Measurements from ENCODE around the gene TRIM14.

Gene TRIM14

DNA sequence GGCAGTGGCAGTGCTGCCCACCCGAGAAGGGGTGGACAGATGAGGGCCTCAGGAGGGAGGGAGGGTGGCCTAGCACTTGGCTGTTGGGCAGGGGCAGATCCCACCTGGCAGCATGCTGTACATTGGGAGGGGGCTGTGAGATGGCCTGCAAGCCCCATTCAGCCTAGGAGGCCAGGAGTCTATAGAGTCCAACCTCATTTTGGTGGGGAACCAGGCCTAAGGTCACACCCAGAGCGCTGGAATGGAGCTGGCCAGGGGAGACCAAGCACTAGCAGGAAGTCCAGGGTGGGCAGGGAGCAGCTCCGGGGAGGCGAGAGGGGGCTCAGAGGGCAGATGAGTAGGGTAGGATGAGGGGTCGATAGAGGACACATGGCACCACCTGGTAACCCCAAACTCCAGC is 22.9 kb downstream of the TRIM14 start:
- H4K20me1 ChIP-seq (ENCODE audit: insufficient read depth), result no peaks in the 10 kb centered on the region
- no peaks in the 10 kb centered on the region for H3K36me3 ChIP-seq (ENCODE audit: insufficient read depth)
- TF ChIP-seq, protein P1, sequence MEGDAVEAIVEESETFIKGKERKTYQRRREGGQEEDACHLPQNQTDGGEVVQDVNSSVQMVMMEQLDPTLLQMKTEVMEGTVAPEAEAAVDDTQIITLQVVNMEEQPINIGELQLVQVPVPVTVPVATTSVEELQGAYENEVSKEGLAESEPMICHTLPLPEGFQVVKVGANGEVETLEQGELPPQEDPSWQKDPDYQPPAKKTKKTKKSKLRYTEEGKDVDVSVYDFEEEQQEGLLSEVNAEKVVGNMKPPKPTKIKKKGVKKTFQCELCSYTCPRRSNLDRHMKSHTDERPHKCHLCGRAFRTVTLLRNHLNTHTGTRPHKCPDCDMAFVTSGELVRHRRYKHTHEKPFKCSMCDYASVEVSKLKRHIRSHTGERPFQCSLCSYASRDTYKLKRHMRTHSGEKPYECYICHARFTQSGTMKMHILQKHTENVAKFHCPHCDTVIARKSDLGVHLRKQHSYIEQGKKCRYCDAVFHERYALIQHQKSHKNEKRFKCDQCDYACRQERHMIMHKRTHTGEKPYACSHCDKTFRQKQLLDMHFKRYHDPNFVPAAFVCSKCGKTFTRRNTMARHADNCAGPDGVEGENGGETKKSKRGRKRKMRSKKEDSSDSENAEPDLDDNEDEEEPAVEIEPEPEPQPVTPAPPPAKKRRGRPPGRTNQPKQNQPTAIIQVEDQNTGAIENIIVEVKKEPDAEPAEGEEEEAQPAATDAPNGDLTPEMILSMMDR (conservative IDR thresholded peaks at IDR 0.05; ENCODE audit: low read depth, low read length), result no peak
- H3K4me3 ChIP-seq (IDR thresholded peaks at IDR 0.05; ENCODE audit: insufficient read depth, low read depth, low read length), result no peak overlapping the region
- no peaks in the 10 kb centered on the region for H3K27me3 ChIP-seq (ENCODE audit: insufficient read depth, low read depth)
- no peak overlapping the region for H3K9ac ChIP-seq
- H2AFZ ChIP-seq (ENCODE audit: low read depth), result no peak overlapping the region
- H3K27ac ChIP-seq, result peak overlapping the region; percentile 81; the same call in 1 of the 2 replicates
- H3K4me2 ChIP-seq, result no peak overlapping the region
- H3K79me2 ChIP-seq (ENCODE audit: insufficient read depth, low read depth), result peaks cover 10% of the 10 kb centered on the region; the same call in 1 of the 2 replicates
- H3K4me1 ChIP-seq (ENCODE audit: low read depth, poor library complexity, severe bottlenecking), result peaks cover 61% of the 10 kb centered on the region

DNA sequence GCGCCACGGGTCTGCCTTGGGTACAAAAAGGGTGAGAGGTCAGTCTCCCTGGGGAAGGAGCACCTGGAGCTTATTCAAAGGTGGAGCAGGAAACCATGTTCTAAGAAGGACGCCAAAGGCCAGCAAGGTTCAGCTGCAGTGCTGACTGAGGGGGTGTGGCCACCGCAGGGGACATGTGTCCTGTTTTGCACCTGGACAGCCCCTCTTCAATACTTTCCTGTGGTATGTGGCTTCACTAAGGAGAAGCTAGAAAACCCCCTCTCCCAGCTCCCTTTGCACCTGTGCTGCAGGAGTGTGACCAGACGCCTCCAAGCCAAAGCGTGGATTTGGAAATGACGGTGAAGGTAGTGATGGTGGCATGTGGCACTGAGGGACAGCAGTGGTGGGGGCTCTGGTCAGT is 23.6 kb downstream of the TRIM14 start:
- peaks cover 55% of the 10 kb centered on the region for H3K4me1 ChIP-seq (ENCODE audit: low read depth, poor library complexity, severe bottlenecking)
- H3K27ac ChIP-seq, result no peak overlapping the region
- TF ChIP-seq, protein P1 (conservative IDR thresholded peaks at IDR 0.05; ENCODE audit: low read depth, low read length), result no peak
- no peaks in the 10 kb centered on the region for H3K36me3 ChIP-seq (ENCODE audit: insufficient read depth)
- no peak overlapping the region for H3K4me2 ChIP-seq
- H3K27me3 ChIP-seq (ENCODE audit: insufficient read depth, low read depth), result no peaks in the 10 kb centered on the region
- H4K20me1 ChIP-seq (ENCODE audit: insufficient read depth), result no peaks in the 10 kb centered on the region
- H2AFZ ChIP-seq (ENCODE audit: low read depth), result no peak overlapping the region
- no peak overlapping the region for H3K4me3 ChIP-seq (IDR thresholded peaks at IDR 0.05; ENCODE audit: insufficient read depth, low read depth, low read length)
- H3K79me2 ChIP-seq (ENCODE audit: insufficient read depth, low read depth), result peaks cover 9% of the 10 kb centered on the region; the same call in 1 of the 2 replicates
- H3K9ac ChIP-seq, result no peak overlapping the region

DNA sequence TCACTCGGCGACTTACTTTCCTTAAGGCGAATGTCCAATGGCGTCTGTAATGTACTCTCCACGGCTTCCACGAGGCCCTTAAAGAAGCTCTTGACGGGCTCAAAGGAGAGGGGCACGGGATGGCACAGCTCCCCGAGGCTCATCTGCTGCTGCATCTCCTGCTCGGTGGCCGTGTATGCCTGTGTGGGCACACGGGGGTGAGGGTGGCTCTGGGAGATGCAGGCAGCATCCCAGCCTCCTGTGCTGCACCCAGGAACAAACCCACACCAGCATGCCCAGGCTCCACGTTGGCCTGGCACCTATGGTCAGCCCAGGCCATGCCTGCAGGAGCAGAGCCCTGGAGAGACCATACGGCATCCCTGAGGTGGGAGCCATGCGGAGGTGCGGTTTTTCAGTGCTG is 24.2 kb downstream of the TRIM14 start:
- H3K27ac ChIP-seq, result no peak overlapping the region
- H3K36me3 ChIP-seq (ENCODE audit: insufficient read depth), result no peaks in the 10 kb centered on the region
- TF ChIP-seq, protein P1 (conservative IDR thresholded peaks at IDR 0.05; ENCODE audit: low read depth, low read length), result no peak
- H3K4me3 ChIP-seq (IDR thresholded peaks at IDR 0.05; ENCODE audit: insufficient read depth, low read depth, low read length), result no peak overlapping the region
- peaks cover 49% of the 10 kb centered on the region for H3K4me1 ChIP-seq (ENCODE audit: low read depth, poor library complexity, severe bottlenecking)
- no peak overlapping the region for H3K9ac ChIP-seq
- H4K20me1 ChIP-seq (ENCODE audit: insufficient read depth), result no peaks in the 10 kb centered on the region
- H3K79me2 ChIP-seq (ENCODE audit: insufficient read depth, low read depth), result peaks cover 3% of the 10 kb centered on the region; the same call in 1 of the 2 replicates
- H2AFZ ChIP-seq (ENCODE audit: low read depth), result no peak overlapping the region
- H3K27me3 ChIP-seq (ENCODE audit: insufficient read depth, low read depth), result no peaks in the 10 kb centered on the region
- H3K4me2 ChIP-seq, result no peak overlapping the region

DNA sequence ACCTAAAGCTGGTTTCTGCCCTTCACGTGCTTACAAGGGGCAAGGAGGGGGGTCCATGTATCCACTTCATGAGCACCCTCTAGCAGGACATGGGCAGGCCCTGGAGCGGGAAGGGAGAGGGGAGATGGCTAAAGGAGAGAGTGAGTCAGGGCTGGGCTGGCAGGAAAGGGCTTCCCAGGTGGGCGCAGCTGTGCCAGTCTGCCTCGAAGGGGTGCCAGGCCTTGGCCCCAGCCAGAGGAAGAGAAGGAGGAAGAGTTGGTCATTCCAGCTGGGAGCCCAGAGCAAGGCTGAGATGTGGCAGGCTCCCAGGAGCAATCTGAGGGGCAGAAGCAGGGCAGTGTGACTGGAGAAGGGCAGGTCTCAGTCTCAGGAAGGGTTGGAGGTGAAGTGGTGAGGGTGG is 24.7 kb downstream of the TRIM14 start:
- Histone ChIP-seq H4K20me1 (ENCODE audit: insufficient read depth) (no peaks in the 10 kb centered on the region), H3K4me2 (no peak overlapping the region), H3K27ac (no peak overlapping the region), H3K9ac (no peak overlapping the region), H3K36me3 (ENCODE audit: insufficient read depth) (no peaks in the 10 kb centered on the region), H3K4me1 (ENCODE audit: low read depth, poor library complexity, severe bottlenecking) (peaks cover 44% of the 10 kb centered on the region), H3K4me3 (IDR thresholded peaks at IDR 0.05; ENCODE audit: insufficient read depth, low read depth, low read length) (no peak overlapping the region), H3K27me3 (ENCODE audit: insufficient read depth, low read depth) (no peaks in the 10 kb centered on the region), H3K79me2 (ENCODE audit: insufficient read depth, low read depth) (no peaks in the 10 kb centered on the region), H2AFZ (ENCODE audit: low read depth) (no peak overlapping the region)
- TF ChIP-seq, protein P1 (conservative IDR thresholded peaks at IDR 0.05; ENCODE audit: low read depth, low read length), result no peak
